C4-2B (cell line): ENCODE data around the gene HSPG2.

Experiments used
- H3K27ac ChIP-seq: fragments of 450-650 bp; 2 replicates; pipeline ENCODE4 v1.5.1; 2017
- ZFX ChIP-seq: fragments of 450-650 bp; IDR thresholded peaks from 2 replicates; pipeline ENCODE4 v1.6.1; 2017
- TF ChIP-seq, protein P1 (sequence below): fragments of 450-650 bp; conservative IDR thresholded peaks from 2 replicates; pipeline ENCODE4 v1.5.1; 2017; ENCODE audit warnings: mild to moderate bottlenecking

The HSPG2 gene

DNA sequence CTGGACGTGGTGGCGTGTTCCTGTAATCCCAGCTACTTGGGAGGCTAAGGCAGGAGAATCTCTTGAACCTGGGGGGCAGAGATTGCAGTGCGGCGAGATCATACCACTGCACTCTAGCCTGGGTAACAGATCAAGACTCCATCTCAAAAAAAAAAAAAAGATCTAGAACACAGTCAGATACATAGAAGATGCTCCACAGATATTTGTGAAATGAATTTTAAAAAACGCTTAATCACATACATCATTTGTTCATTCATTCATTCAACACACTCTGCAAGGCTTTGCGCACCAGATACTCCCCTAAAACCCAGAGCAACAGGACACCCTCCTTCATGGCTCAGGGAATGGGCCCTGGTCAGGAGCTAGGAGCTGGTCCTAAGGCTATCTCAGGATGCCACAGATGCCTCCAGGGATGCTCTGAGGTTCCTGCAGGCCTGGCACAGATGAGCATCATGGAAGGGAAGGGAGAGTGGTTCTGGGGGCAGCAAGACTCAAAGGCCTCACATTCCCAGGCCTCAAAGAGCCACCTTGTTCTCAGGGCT is 6.4 kb downstream of the HSPG2 start:
- H3K27ac ChIP-seq, result no peak overlapping the region
- TF ChIP-seq, protein P1, sequence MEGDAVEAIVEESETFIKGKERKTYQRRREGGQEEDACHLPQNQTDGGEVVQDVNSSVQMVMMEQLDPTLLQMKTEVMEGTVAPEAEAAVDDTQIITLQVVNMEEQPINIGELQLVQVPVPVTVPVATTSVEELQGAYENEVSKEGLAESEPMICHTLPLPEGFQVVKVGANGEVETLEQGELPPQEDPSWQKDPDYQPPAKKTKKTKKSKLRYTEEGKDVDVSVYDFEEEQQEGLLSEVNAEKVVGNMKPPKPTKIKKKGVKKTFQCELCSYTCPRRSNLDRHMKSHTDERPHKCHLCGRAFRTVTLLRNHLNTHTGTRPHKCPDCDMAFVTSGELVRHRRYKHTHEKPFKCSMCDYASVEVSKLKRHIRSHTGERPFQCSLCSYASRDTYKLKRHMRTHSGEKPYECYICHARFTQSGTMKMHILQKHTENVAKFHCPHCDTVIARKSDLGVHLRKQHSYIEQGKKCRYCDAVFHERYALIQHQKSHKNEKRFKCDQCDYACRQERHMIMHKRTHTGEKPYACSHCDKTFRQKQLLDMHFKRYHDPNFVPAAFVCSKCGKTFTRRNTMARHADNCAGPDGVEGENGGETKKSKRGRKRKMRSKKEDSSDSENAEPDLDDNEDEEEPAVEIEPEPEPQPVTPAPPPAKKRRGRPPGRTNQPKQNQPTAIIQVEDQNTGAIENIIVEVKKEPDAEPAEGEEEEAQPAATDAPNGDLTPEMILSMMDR, result no peak
- no peak for TF ChIP-seq ZFX

DNA sequence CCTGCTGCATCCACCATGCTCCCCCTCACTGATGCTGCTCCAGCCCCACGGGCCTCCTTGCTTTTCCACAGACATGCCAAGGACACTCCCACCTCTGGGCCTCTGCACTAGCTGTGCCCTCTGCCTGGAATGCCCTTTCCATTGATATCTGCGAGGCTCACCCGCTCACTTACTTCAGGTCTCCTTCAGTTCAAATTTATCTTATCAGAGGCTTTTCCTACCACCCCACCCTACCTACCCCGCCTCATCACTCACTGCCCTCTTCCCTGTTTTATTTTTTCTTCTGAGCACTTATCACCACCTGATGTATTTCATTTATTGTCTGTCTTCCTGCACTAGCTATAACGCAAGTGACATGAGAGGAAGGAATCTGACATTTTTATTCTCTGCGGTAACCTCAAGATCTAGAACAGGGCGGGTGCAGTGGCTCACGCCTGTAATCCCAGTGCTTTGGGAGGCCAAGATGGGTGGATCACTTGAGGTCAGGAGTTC is 7.0 kb downstream of the HSPG2 start:
- H3K27ac ChIP-seq, result no peak overlapping the region
- no peak for TF ChIP-seq ZFX
- TF ChIP-seq, protein P1, result no peak

DNA sequence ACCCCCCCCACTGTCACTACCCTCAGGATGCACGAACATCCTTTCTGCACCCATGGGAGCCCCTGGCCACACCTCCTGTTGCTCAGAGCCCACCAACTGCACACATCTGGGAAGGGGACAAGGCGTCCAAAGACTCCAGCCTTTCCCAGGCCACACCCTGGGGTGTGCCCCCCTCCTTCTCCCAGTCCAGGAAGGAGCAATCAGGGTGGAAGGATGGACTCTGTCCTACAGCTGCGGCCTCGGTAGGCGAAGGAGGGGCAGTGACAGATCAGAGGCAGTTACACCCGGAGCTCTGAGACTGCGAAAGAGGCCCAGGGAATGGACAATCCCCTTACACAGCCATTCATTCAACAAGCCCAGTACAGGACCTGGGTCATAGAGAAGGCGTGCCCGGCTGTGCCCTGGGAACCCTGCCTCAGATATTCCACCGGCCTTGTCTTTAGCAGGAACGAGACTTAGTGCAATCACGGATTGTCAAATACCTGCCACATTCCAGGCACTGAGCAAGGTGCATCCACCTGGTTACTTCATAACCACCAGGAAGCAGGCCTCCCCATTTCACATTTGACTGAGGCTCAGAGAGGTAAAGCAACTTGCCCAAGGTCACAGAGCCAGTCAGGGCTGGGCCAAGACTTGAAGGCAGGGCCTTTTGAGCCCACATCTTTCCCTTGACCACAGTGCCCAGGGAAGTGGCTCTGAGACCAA is 9.4 kb downstream of the HSPG2 start:
- TF ChIP-seq, protein P1, result no peak
- no peak for TF ChIP-seq ZFX
- no peak overlapping the region for H3K27ac ChIP-seq

DNA sequence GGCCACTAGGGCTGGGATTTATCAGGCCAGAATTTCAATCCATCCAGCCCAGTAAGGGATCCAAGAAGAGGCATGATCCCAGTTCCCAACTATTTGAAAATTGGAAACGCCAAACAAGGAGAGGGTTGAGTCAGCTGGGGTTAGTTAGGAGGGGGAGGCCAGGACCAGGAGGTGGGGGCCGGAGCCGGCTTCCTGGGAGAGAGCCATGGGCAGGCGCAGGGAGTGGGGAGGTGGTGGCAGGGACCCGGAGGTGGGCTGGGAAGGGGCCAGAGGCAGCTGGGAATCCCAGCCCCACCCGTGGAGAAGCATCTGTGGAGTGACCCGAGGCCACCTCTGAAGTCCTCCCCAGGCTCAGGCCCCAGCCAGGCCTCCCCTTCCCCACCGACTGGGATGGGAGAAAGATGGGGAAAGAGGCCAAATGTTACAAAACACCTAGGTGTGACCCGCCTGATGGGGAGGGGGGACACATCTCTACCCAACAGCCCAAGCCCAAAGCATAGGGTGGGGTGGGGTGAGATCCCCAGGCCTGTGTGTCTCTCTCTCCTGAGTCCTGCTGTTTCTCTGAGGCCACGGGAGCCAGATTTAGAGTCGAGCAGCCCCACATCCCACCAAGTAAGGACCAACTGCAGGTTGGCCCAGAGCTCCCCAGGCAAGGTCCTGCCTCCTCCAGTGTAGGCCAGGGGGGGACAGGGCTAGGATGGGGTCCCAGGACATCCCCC is 10.1 kb downstream of the HSPG2 start:
- H3K27ac ChIP-seq, result no peak overlapping the region
- no peak for TF ChIP-seq ZFX

DNA sequence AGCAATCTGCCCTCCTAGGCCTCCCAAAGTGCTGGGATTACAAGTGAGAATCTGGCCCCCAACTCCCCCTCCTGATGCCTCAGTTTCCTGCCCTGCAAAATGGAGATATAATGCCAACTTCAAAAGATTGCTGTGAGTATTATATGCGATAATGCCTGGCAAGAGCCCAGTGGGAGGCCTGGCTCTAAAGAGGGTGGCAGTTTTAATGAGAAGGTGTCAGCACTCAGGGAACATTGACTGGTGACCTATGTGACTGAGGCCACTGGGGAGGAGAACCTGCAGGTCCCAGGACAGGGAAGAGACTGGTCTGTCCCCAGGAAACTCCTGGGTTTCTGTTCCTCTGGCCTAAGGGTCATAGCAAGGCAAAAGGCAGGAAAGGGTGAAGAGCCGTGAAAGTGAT is 11.0 kb downstream of the HSPG2 start:
- no peak overlapping the region for H3K27ac ChIP-seq
- TF ChIP-seq, protein P1, result no peak
- TF ChIP-seq ZFX, result no peak

DNA sequence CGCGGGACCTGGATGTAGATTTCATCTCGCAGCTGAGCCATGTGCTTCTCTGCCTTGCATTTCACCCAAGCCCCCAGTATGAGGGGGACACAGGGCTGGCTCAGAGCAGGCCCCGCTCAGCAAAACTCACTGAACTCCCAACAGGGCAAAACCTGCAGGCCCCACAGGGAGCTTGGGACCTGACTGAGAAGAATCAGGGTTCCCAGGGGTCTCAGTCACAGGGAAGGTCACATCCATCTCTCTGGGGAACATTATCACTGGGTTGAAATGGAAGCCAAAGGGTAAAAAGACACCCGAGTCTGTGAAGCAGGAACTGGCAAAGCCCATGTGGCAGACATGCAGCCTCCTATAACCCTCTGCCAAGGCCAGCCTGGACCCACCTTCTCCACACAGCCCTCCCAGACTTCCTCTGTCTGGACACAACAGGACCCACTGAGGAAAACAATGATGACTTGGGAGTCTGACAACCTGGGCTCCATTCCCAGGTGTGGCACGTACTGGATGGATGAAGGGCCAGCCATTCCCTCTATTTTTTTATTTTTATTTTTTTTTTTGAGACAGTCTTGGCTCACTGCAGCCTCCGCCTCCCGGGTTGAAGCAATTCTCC is 11.7 kb downstream of the HSPG2 start:
- no peak for TF ChIP-seq ZFX
- TF ChIP-seq, protein P1, result no peak
- no peak overlapping the region for H3K27ac ChIP-seq

DNA sequence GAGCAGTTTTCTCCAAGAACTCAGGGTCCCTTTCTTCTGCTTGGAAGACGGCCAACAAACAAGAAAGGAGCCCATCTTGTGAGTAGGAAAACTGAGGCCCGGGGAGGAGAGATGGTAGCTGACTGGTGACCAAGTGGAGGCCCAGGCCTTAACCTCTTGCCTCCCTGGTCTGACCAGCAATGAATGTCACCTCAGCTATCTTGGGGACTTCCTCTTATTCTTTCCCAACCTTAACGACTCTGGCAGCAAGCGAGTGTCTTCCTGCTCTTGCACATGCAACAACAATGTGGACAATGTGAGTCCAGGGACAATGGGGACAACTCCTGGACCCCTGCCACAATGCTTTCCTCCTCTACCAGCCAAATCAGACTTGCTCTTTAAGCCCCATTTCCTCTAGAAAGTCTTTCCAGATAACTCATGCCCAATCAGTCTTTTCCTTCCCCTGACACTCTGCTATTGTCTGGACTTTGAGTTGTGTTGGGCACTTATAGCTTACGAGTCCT is 12.6 kb downstream of the HSPG2 start:
- H3K27ac ChIP-seq, result no peak overlapping the region

More for the DNA sequence above, 12.6 kb downstream of the HSPG2 start:
- TF ChIP-seq, protein P1, result no peak
- no peak for TF ChIP-seq ZFX
